Midbrain (tissue), 1 donor: ENCODE data around the gene CD7.
"Not testable (repeated sequence)": the region's sequence is repeated elsewhere in the genome, so short reads cannot be mapped to it uniquely, and the experiment has no call there.

Experiments
- DNase-seq: peaks from one replicate; lab custom pipeline; 2025; lab: John Stamatoyannopoulos, UW

The CD7 gene

GRCh38 chr17:82317394-82318168 is at the start of gene CD7:
TSS of gene CD7 (minus strand) at chr17:82317608. CDS start at chr17:82317495, 113 bp downstream.
- DNase-seq = no peak

GRCh38 chr17:82366749-82367148 is 49.3 kb upstream of the CD7 start:
- DNase-seq = no peak

- DNase-seq = no peak
These were observed 48.3 kb upstream of the CD7 start for GRCh38 chr17:82365606-82366295.

DNA sequence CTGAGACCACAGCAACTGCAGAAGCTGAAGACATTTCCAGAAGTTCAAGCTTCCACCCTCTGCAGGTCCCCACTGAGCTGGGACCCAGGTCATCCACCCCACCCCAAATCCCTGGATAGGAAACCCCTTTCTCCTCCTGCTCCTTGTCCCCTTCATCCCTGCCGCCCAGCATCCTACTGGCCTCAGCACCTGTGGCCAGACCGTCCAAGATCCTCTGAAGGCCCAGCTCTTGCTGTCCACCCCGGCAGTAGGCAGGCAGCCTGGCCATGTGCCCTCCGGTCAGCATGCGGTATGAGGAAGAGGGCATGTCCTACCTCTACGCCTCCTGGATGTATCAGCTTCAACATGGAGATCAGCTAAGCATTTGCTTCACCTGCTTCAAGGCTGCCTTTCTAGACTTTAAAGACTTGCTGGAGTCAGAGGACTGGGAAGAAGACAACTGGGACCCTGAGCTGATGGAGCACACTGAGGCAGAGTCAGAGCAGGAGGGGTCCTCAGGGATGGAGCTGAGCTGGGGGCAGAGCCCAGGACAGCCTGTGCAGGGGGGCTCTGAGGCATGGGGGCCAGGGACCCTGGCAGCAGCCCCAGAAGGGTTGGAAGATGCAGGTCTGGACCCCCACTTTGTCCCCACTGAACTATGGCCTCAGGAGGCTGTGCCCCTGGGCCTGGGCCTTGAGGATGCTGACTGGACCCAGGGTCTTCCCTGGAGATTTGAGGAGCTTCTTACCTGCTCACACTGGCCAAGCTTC is 44.7 kb upstream of the CD7 start:
- DNase-seq = no peak

- not testable (repeated sequence) for DNase-seq
These were observed 42.2 kb upstream of the CD7 start for GRCh38 chr17:82359451-82360074.

- DNase-seq = no peak
These were observed 41.3 kb upstream of the CD7 start, which contains the start of gene TEX19 for GRCh38 chr17:82358465-82359350. TSS of gene TEX19 (plus strand) at chr17:82359247. CDS start at chr17:82362151, 2,904 bp downstream.

GRCh38 chr17:82357394-82357793 is 40.0 kb upstream of the CD7 start:
- DNase-seq = no peak

DNA sequence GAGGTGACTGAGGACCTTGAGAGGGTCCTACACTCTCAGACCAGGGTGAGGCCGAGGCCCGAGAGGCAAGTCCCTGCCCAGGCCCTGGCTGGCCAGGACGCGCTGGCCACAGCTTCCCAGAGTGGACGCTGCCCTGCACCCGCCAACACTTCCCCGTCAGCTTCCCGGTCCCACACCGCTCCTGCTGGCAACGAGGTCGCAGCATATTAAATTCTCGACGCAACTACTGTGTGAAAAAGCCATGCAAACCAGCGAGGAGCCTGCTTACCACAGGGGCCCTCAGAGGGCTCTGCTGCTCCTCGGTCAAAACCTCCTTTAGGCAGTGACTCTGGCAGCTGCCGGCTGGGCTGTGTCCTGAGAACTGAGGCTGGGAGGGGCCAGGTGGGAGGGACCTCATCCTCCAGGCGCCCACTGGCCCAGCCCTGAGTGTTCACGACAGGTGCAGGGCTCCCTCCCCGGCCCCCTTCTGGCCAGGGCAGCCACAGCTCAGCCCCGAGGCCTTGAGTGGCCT is 39.5 kb upstream of the CD7 start:
- no peak for DNase-seq

- no peak for DNase-seq
These were observed 38.5 kb upstream of the CD7 start for GRCh38 chr17:82355770-82356427.

DNA sequence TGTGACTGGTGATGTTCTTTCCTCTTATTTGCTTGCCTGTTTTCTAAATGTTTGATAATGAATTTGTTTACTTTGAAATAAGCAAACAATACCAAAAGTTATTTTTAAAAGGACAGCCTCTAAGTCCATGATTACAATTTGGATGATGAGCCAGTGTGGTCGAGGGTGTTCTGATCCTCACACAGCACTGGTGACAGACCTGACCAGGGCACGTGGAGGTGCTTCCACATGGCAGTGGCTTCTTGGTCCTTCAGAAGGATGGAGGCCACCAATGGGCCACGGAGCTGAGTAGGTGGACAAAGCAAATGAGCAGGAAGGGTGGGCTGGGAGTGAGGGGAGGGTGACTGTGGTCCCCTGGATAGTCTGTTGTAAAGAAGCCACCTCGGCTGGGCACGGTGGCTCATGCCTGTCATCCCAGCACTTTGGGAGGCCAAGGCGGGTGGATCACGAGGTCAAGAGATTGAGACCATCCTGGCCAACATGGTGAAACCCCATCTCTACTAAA is 37.4 kb upstream of the CD7 start:
- no peak for DNase-seq

- DNase-seq = no peak
These were observed 36.1 kb upstream of the CD7 start for GRCh38 chr17:82353484-82353883.

GRCh38 chr17:82351713-82352488 is 34.5 kb upstream of the CD7 start:
- peak; percentile 77 for DNase-seq

DNA sequence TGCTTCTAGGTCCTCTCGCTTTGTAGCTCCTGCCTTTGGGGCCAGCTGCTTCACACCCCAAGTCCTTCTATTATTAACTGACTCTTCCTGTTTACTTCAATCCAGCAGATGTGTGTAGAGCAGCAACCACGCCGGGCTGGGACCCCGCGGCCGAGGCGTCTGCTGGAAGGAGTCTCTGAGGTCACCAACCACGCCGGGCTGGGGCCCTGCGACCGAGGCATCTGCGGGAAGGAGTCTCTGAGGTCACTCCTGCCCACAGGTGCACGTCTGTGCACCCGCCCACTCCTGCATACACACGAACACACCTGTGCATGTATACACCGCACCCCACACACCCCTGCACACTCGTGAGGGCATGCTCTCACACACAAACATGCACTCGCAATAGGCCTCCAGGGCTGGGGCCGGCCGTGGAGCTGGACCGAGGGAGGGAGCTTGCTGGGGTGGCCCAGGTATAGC is 33.9 kb upstream of the CD7 start:
- DNase-seq = no peak

GRCh38 chr17:82350182-82351030 is 33.0 kb upstream of the CD7 start:
- DNase-seq = no peak

- no peak for DNase-seq
These were observed 31.9 kb upstream of the CD7 start for GRCh38 chr17:82349287-82349701.

- no peak for DNase-seq
These were observed 31.5 kb upstream of the CD7 start for GRCh38 chr17:82348866-82349265.

DNA sequence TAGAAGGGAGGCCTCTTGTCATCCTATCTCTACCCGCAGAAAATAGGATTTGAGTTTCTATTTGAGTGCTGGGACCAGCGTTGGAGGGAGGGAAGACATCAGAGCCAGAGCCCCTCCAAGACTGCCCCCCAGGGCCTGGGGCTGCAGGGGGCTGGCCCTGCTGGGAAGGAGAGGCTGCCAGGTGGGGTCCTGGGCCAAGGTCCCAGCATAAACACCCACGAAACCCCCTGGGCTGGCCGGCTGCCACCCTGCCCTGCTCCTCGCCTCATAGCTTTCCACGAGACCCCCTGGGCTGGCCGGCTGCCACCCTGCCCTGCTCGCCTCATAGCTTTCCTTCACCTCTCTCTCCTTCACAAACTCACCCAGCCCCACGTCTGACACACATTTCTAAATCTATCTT is 31.0 kb upstream of the CD7 start:
- DNase-seq = no peak

DNA sequence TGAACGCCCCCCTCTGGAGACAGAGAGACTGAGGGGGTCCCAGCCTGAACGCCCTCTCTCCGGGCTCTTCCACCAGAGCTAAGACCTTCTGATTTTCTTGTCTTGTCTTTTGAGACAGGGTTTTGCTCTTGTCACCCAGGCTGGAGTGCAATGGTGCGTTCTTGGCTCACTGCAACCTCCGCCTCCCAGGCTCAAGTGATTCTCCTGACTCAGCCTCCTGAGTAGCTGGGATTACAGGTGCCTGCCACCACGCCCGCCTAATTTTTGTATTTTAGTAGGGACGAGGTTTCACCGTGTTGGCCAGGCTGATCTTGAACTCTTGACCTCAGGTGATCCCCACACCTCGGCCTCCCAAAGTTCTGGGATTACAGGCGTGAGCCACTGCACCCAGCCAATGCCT is 30.6 kb upstream of the CD7 start:
- not testable (repeated sequence) for DNase-seq
